Measurements from ENCODE around the gene FOXO4.

Gene FOXO4

DNA sequence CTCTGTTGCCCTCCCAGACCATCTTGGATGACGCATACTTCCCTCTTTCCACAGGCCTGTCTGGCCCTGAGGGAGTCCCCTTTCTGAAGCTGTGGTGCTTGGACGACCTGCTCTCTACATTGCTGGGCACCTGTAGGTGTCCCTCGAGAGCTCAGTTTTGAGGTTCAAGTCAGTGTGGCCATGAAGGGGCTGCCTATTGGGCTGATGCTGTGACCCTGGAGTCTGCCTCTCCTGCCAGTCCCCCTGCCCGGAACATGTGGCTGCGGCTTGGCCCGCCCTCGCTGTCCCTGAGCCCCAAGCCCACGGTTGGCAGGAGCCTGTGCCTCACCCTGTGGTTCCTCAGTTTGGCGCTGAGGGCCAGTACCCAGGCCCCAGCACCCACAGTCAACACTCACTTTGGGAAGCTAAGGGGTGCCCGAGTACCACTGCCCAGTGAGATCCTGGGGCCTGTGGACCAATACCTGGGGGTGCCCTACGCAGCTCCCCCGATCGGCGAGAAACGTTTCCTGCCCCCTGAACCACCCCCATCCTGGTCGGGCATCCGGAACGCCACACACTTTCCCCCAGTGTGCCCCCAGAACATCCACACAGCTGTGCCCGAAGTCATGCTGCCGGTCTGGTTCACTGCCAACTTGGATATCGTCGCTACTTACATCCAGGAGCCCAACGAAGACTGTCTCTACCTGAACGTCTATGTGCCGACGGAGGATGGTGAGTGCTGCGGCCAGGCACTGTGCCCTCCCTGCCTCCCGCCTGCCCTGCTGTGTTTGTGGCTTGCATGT lies 52.0 kb downstream of the FOXO4 start:
- DNase-seq (ENCODE audit: extremely low spot score) = no peak
- TF ChIP-seq, protein P1, sequence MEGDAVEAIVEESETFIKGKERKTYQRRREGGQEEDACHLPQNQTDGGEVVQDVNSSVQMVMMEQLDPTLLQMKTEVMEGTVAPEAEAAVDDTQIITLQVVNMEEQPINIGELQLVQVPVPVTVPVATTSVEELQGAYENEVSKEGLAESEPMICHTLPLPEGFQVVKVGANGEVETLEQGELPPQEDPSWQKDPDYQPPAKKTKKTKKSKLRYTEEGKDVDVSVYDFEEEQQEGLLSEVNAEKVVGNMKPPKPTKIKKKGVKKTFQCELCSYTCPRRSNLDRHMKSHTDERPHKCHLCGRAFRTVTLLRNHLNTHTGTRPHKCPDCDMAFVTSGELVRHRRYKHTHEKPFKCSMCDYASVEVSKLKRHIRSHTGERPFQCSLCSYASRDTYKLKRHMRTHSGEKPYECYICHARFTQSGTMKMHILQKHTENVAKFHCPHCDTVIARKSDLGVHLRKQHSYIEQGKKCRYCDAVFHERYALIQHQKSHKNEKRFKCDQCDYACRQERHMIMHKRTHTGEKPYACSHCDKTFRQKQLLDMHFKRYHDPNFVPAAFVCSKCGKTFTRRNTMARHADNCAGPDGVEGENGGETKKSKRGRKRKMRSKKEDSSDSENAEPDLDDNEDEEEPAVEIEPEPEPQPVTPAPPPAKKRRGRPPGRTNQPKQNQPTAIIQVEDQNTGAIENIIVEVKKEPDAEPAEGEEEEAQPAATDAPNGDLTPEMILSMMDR (IDR thresholded peaks at IDR 0.05; ENCODE audit: control extremely low read depth, extremely low read depth, low read depth, missing control alignments) = no peak
- CTCF ChIA-PET = no interaction called here
- POLR2A ChIA-PET = no interaction called here

DNA sequence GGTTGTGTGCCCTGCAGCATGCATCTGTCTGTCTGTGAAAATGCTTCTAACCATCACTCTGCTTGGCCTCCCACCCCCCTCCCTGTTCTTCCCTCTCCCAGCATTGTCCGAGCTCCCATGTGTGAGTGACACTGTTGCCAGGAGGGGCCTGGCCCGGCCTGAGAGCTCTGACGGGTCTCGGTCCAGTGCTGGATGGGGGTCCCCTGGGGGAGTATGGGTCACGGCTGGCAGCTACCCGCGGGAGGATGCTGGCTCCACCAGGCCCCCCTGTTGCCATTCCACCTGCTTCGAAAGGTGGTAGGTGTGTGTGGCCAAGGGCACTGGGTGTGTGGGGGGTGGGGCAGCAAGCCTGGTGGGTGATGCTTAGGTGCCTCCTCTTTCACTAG lies 52.6 kb downstream of the FOXO4 start:
- CTCF ChIA-PET = no interaction called here
- POLR2A ChIA-PET = no interaction called here
- DNase-seq (ENCODE audit: extremely low spot score) = no peak
- TF ChIP-seq, protein P1 (IDR thresholded peaks at IDR 0.05; ENCODE audit: control extremely low read depth, extremely low read depth, low read depth, missing control alignments) = no peak

GRCh38 chrX:71151366-71151765 lies 55.7 kb downstream of the FOXO4 start:
- TF ChIP-seq, protein P1 (IDR thresholded peaks at IDR 0.05; ENCODE audit: control extremely low read depth, extremely low read depth, low read depth, missing control alignments) = no peak
- ChIA-PET POLR2A (no interaction called here), CTCF (no interaction called here)
- no peak for DNase-seq (ENCODE audit: extremely low spot score)
